K562 (cell line): ENCODE data around the gene ANXA3. TPM values are rescaled to one million over a fixed set of nuclear protein-coding genes. Genes with fewer than 3 reads are reported as not detected.
"Not testable (repeated sequence)": the region's sequence is repeated elsewhere in the genome, so short reads cannot be mapped to it uniquely, and the experiment has no call there.

Source experiments
- ATAC-seq: fragments of 200-7000 bp; cut with Tn5 transposase; 3 replicates; pipeline ENCODE4 v1.9.1; 2020; ENCODE audit warnings: moderate library complexity
- BruUV-seq: library from RNA; stranded (reverse); fragments of 400-500 nt; replicated peaks from 2 replicates; lab custom pipeline; 2021; lab: Mats Ljungman, UMichigan
- CTCF ChIA-PET: fragments of 300-600 bp; formaldehyde crosslinking; extraction: SDS; loops from one replicate; lab custom pipeline; 2021; ENCODE audit warnings: low intra/inter-chr PET ratio; lab: Yijun Ruan, JAX
- POLR2A ChIA-PET: fragments of 300-600, 350-650 bp; sonication (Branson Sonifier 250); formaldehyde crosslinking; extraction: SDS; loops from one replicate; lab custom pipeline; 2021; ENCODE audit warnings: antibody characterized with exemption, inconsistent platforms; lab: Yijun Ruan, JAX
- DNase-seq, 4 experiments: peaks; one replicate each; pipeline versions ENCODE4 v3.0.0 to v3.0.0-alpha.2; 2011 to 2018; ENCODE audit warnings: low spot score in 3 of 4, mixed read lengths in 3 of 4; ENCODE audit errors: extremely low read depth in 1 of 4
- FAIRE-seq: peaks from 2 replicates; lab custom pipeline; 2011; peaks lifted over from hg19 to GRCh38; lab: Jason Lieb, UNC
- H2AFZ ChIP-seq: 2 replicates; pipeline ENCODE4 v1.6.0; 2011; ENCODE audit warnings: low read depth, low read length, control low read depth, inconsistent platforms
- H3K27ac ChIP-seq: fragments of 200-600 bp; 3 replicates; pipeline ENCODE4 v1.8.0; 2011; ENCODE audit warnings: low read depth, mild to moderate bottlenecking, control low read depth, inconsistent platforms, low read length, moderate library complexity, mixed read lengths; ENCODE audit errors: extremely low read depth
- H3K27me3 ChIP-seq, 2 experiments: fragments of 300-600 bp in 1 of 2; 2 replicates in 1 of 2; 3 replicates in 1 of 2; pipeline versions ENCODE4 v1.6.0 to v1.8.0; 2011; ENCODE audit warnings: inconsistent platforms in 2 of 2, low read length in 2 of 2, mild to moderate bottlenecking in 1 of 2, mixed read lengths in 1 of 2, moderate library complexity in 1 of 2; ENCODE audit not compliant: control insufficient read depth in 2 of 2, insufficient read depth in 2 of 2
- H3K36me3 ChIP-seq: fragments of 300-600 bp; 3 replicates; pipeline ENCODE4 v1.8.0; 2011; ENCODE audit warnings: mild to moderate bottlenecking, low read length, inconsistent platforms; ENCODE audit not compliant: control insufficient read depth, insufficient read depth
- H3K4me1 ChIP-seq, 2 experiments: fragments of 200-600 bp in 1 of 2; replicated peaks in 1 of 2; 2 replicates in 1 of 2; 3 replicates in 1 of 2; pipeline versions ENCODE4 v1.5.1 to v1.8.0; 2011; ENCODE audit warnings: inconsistent platforms in 2 of 2, low read length in 2 of 2, mild to moderate bottlenecking in 1 of 2, mixed read lengths in 1 of 2, moderate library complexity in 1 of 2; ENCODE audit not compliant: control insufficient read depth in 2 of 2, insufficient read depth in 2 of 2
- H3K4me2 ChIP-seq: 2 replicates; pipeline ENCODE4 v1.6.1; 2011; ENCODE audit warnings: low read length, control low read depth, inconsistent platforms, mixed read lengths; ENCODE audit not compliant: insufficient read depth
- H3K4me3 ChIP-seq: fragments of 200-600 bp; sonication (generic), shearing (Covaris generic); 2 replicates; pipeline ENCODE4 v1.5.1; 2016; ENCODE audit warnings: control low read depth, inconsistent platforms
- H3K79me2 ChIP-seq: fragments of 200-600 bp; 3 replicates; pipeline ENCODE4 v1.8.0; 2011; ENCODE audit warnings: low read length, inconsistent platforms; ENCODE audit not compliant: control insufficient read depth, insufficient read depth
- H3K9ac ChIP-seq, 2 experiments: 2 replicates each; pipeline versions ENCODE4 v1.6.0 to v1.6.1; 2011; ENCODE audit warnings: low read depth in 2 of 2, low read length in 2 of 2, control low read depth in 1 of 2, inconsistent platforms in 1 of 2, mild to moderate bottlenecking in 1 of 2, mixed read lengths in 1 of 2; ENCODE audit not compliant: insufficient read depth in 1 of 2
- H3K9me1 ChIP-seq: one replicate; pipeline ENCODE4 v1.6.0; 2011; ENCODE audit warnings: inconsistent platforms, mild to moderate bottlenecking, low read length, moderate library complexity; ENCODE audit not compliant: control insufficient read depth, insufficient read depth
- H3K9me3 ChIP-seq: replicated peaks from 2 replicates; pipeline ENCODE4 v1.5.1; 2011; ENCODE audit warnings: low read depth, low read length, inconsistent platforms; ENCODE audit not compliant: control insufficient read depth, insufficient read depth
- H4K20me1 ChIP-seq: replicated peaks from 2 replicates; pipeline ENCODE4 v1.6.1; 2011; ENCODE audit warnings: low read length, inconsistent platforms, mixed read lengths; ENCODE audit not compliant: control insufficient read depth, insufficient read depth
- WGBS: fragments of 100-300 bp; shearing (Covaris generic); methylation state at CpG from one replicate; pipeline ENCODE4 v1.1.6; 2016; ENCODE audit warnings: low coverage, mixed read lengths; ENCODE audit not compliant: insufficient coverage; ENCODE audit errors: missing lambda C conversion rate; 5-methylcytosine and 5-hydroxymethylcytosine counted together
- in situ Hi-C: fragments of 300-500 bp; cut with MboI; formaldehyde crosslinking; loops from 4 replicates; pipeline ENCODE4 v1.15.0; 2018; ENCODE audit warnings: inconsistent platforms, mixed read lengths
- intact Hi-C: fragments of 100-400 bp; cut with micrococcal nuclease; formaldehyde crosslinking; loops from 2 replicates; pipeline ENCODE4 v1.14.2; 2022
- polyA plus RNA-seq, 8 experiments: library from polyadenylated mRNA; depleted of rRNA in 4 of 8; stranded (reverse) in 5 of 8; unstranded in 3 of 8; fragments of >200 nt; fragmentation: Nextera tagmentation in 2 of 8; fragmentation: Illumina TruSeq in 1 of 8; extraction: Ambion mirVana in 2 of 8; extraction: Trizol in 1 of 8; gene quantifications; 2 replicates each; pipeline versions ENCODE4 v1.2.1 to v1.2.3, GENCODE V29; 2011 to 2014; ENCODE audit warnings: inconsistent platforms in 1 of 8, missing spikeins in 1 of 8
- total RNA-seq, 7 experiments: library from RNA; depleted of rRNA in 6 of 7; stranded (reverse); fragments of >200 nt in 6 of 7; fragmentation: Illumina TruSeq in 2 of 7; extraction: Trizol in 2 of 7; gene quantifications; 2 replicates each; pipeline versions ENCODE4 v1.2.1 to v1.2.3, GENCODE V29; 2011 to 2021; ENCODE audit warnings: low replicate concordance in 1 of 7

Gene ANXA3
- total and polyA plus RNA-seq, 9 of the 15 experiments (the other 6 are each of a cell fraction or from before 2014, with no cell fraction given): 6.3 to 15.5 (median 9.8) TPM

GRCh38 chr4:78547899-78548298, 3.7 kb upstream of the ANXA3 start:
- ATAC-seq, H3K9me1 ChIP-seq, H3K9me3 ChIP-seq, H3K36me3 ChIP-seq, H3K79me2 ChIP-seq, POLR2A ChIA-PET, H3K27me3 ChIP-seq, DNase-seq, H3K9ac ChIP-seq, H3K4me3 ChIP-seq, H4K20me1 ChIP-seq, in situ Hi-C loops, H3K27ac ChIP-seq, FAIRE-seq, CTCF ChIA-PET, H3K4me2 ChIP-seq, intact Hi-C loops, H2AFZ ChIP-seq, BruUV-seq: not testable (repeated sequence)
- H3K4me1 ChIP-seq: peaks cover 10 to 17% of the 10 kb centered on the region in 2 experiments; a peak in 4 of 5 replicates
- WGBS: 76% methylated on average over 4 of the region's 28 CpGs

DNA sequence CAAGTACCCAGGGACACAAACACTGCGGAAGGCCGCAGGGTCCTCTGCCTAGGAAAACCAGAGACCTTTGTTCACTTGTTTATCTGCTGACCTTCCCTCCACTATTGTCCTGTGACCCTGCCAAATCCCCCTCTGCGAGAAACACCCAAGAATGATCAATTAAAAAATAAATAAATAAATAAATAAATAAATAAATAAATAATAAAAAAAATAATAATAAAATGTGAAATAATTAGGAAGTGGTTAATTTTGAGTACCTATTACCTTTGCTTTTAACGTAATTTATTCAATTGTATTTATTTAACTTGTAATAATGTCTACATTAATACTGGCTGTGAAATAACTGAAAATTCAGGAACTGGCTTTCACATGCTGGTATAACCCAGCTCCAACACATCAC, 2.7 kb upstream of the ANXA3 start:
- CTCF ChIA-PET, intact Hi-C loops, H3K9ac ChIP-seq, DNase-seq, H3K27me3 ChIP-seq, H3K27ac ChIP-seq, H3K9me1 ChIP-seq, H4K20me1 ChIP-seq, BruUV-seq, in situ Hi-C loops, H3K4me2 ChIP-seq, POLR2A ChIA-PET, H3K4me3 ChIP-seq, H3K36me3 ChIP-seq, H2AFZ ChIP-seq, H3K79me2 ChIP-seq, FAIRE-seq, ATAC-seq, H3K9me3 ChIP-seq: not testable (repeated sequence)
- peaks cover 10 to 20% of the 10 kb centered on the region in 2 experiments; a peak in 4 of 5 replicates for H3K4me1 ChIP-seq
- 19% methylated on average over 2 of the region's 4 CpGs for WGBS
